ENCODE measurements around the gene PKDREJ.
A peak's percentile ranks its signal among the peaks of the same experiment; 100 is the strongest.

- TF ChIP-seq CTCF (IDR thresholded peaks at IDR 0.05 in 8 of 11, conservative IDR thresholded peaks at IDR 0.05 in 3 of 11) (no peak), POLR2A (IDR thresholded peaks at IDR 0.05) (no peak), POLR2AphosphoS5 (IDR thresholded peaks at IDR 0.05) (peak; percentile 5 to 72 (median 58))
Measured at GRCh38 chr22:46292732-46293131, 29.6 kb upstream of the PKDREJ start.

Data from spleen (tissue), 7 donors.